ENCODE measurements around the gene DCUN1D5. TPM values are rescaled to one million over a fixed set of nuclear protein-coding genes. Genes with fewer than 3 reads are reported as not detected.

The DCUN1D5 gene
- total RNA-seq, 2 experiments from 2014 or later = 15.6 to 16.1 TPM

- Mint-ChIP-seq H3K27ac (no peak overlapping the region), H3K36me3 (ENCODE audit: low read depth) (peaks cover 89% of the 10 kb centered on the region), H3K9me3 (no peaks in the 10 kb centered on the region), H3K4me1 (ENCODE audit: low read depth) (peaks cover 25% of the 10 kb centered on the region), H3K27me3 (no peaks in the 10 kb centered on the region), H3K4me3 (no peak overlapping the region)
- DNase-seq = no peak
- no peak for ATAC-seq (ENCODE audit: poor library complexity)
- H3K36me3 ChIP-seq (ENCODE audit: insufficient read depth, low read length) = peaks cover 45% of the 10 kb centered on the region
- no peak overlapping the region for H3K4me3 ChIP-seq (ENCODE audit: low read length)
- no peak overlapping the region for H3K27ac ChIP-seq (ENCODE audit: low read depth in 1 of 2, low read length in 2 of 2)
- intact Hi-C loops (cut with DNase I, micrococcal nuclease) = no loop called here
- H3K9me3 ChIP-seq (ENCODE audit: control insufficient read depth in 1 of 2, insufficient read depth in 1 of 2, low read length in 2 of 2) = no peaks in the 10 kb centered on the region
- no peak for TF ChIP-seq CTCF (IDR thresholded peaks at IDR 0.05)
- H3K27me3 ChIP-seq (ENCODE audit: control insufficient read depth in 1 of 2, insufficient read depth in 2 of 2, low read length in 2 of 2) = no peaks in the 10 kb centered on the region
- CTCF ChIA-PET = no interaction called here
- no peaks in the 10 kb centered on the region for H3K4me1 ChIP-seq (ENCODE audit: insufficient read depth, low read length)
- POLR2A ChIA-PET = no interaction called here
Measured at GRCh38 chr11:103076361-103076760, 15.6 kb downstream of the DCUN1D5 start.

GRCh38 chr11:103071008-103071407, 21.0 kb downstream of the DCUN1D5 start:
- Mint-ChIP-seq H3K4me3 (no peak overlapping the region), H3K36me3 (ENCODE audit: low read depth) (peaks cover 79% of the 10 kb centered on the region), H3K27ac (peak overlapping the region; percentile 48), H3K9me3 (no peaks in the 10 kb centered on the region), H3K27me3 (no peaks in the 10 kb centered on the region), H3K4me1 (ENCODE audit: low read depth) (peaks cover 65% of the 10 kb centered on the region)
- Histone ChIP-seq H3K9me3 (ENCODE audit: control insufficient read depth in 1 of 2, insufficient read depth in 1 of 2, low read length in 2 of 2) (no peaks in the 10 kb centered on the region), H3K4me1 (ENCODE audit: insufficient read depth, low read length) (peaks cover 5% of the 10 kb centered on the region), H3K4me3 (ENCODE audit: low read length) (no peak overlapping the region), H3K36me3 (ENCODE audit: insufficient read depth, low read length) (peaks cover 2% of the 10 kb centered on the region), H3K27me3 (ENCODE audit: control insufficient read depth in 1 of 2, insufficient read depth in 2 of 2, low read length in 2 of 2) (no peaks in the 10 kb centered on the region), H3K27ac (ENCODE audit: low read depth in 1 of 2, low read length in 2 of 2) (no peak overlapping the region)
- intact Hi-C loops (cut with DNase I, micrococcal nuclease) = no loop called here
- DNase-seq (no peak), ATAC-seq (ENCODE audit: poor library complexity) (no peak)
- TF ChIP-seq CTCF (IDR thresholded peaks at IDR 0.05) = no peak
- POLR2A ChIA-PET = no interaction called here
- CTCF ChIA-PET = no interaction called here

- POLR2A ChIA-PET = no interaction called here
- H3K27ac ChIP-seq (ENCODE audit: low read depth in 1 of 2, low read length in 2 of 2) = no peak overlapping the region
- H3K27ac Mint-ChIP-seq = peak overlapping the region; percentile 48
- ATAC-seq (ENCODE audit: poor library complexity) = peak; percentile 29
- DNase-seq = peak in 1 of 14 experiments; percentile 65
- H3K36me3 ChIP-seq (ENCODE audit: insufficient read depth, low read length) = peaks cover 7% of the 10 kb centered on the region
- H3K9me3 Mint-ChIP-seq = no peaks in the 10 kb centered on the region
- TF ChIP-seq CTCF (IDR thresholded peaks at IDR 0.05) = no peak
- no peaks in the 10 kb centered on the region for H3K27me3 Mint-ChIP-seq
- peak overlapping the region; percentile 5 for H3K4me3 Mint-ChIP-seq
- H3K27me3 ChIP-seq (ENCODE audit: control insufficient read depth in 1 of 2, insufficient read depth in 2 of 2, low read length in 2 of 2) = no peaks in the 10 kb centered on the region
- peaks cover 78% of the 10 kb centered on the region for H3K36me3 Mint-ChIP-seq (ENCODE audit: low read depth)
- peaks cover 65% of the 10 kb centered on the region for H3K4me1 Mint-ChIP-seq (ENCODE audit: low read depth)
- intact Hi-C loops (cut with DNase I, micrococcal nuclease) = no loop called here
- peaks cover 5% of the 10 kb centered on the region for H3K4me1 ChIP-seq (ENCODE audit: insufficient read depth, low read length)
- CTCF ChIA-PET = interaction anchor here (1.5 kb wide), 1 partner anchor 39 kb away, joined by 4 read pairs; no protein-coding TSS in a partner anchor
- no peaks in the 10 kb centered on the region for H3K9me3 ChIP-seq (ENCODE audit: control insufficient read depth in 1 of 2, insufficient read depth in 1 of 2, low read length in 2 of 2)
- no peak overlapping the region for H3K4me3 ChIP-seq (ENCODE audit: low read length)
Measured at GRCh38 chr11:103070142-103070541, 21.8 kb downstream of the DCUN1D5 start.

All from CD4-positive, alpha-beta T cell (primary cell).